ENCODE measurements around the gene DNAJA3. TPM values are rescaled to one million over a fixed set of nuclear protein-coding genes. Genes with fewer than 3 reads are reported as not detected.

The DNAJA3 gene
- total and polyA plus RNA-seq, 9 of the 15 experiments (the other 6 are each of a cell fraction or from before 2014, with no cell fraction given) = 8.1 to 105 (median 79.0) TPM

GRCh38 chr16:4426722-4427372, 1.2 kb downstream of the DNAJA3 start:
- Histone ChIP-seq H3K4me1 (replicated peaks in 1 of 2; ENCODE audit: control insufficient read depth in 2 of 2, insufficient read depth in 2 of 2, low read length in 2 of 2) (peaks cover 7 to 16% of the 10 kb centered on the region in 2 experiments; a peak in 3 of 5 replicates), H3K9ac (ENCODE audit: insufficient read depth in 1 of 2, low read depth in 2 of 2, low read length in 2 of 2) (peak overlapping the region; percentile 86 to 95), H3K4me3 (peak overlapping the region; percentile 89), H3K9me3 (replicated peaks; ENCODE audit: control insufficient read depth, insufficient read depth, low read depth, low read length) (no peaks in the 10 kb centered on the region), H3K27me3 (ENCODE audit: control insufficient read depth in 2 of 2, insufficient read depth in 2 of 2, low read length in 2 of 2) (no peaks in the 10 kb centered on the region), H3K79me2 (ENCODE audit: control insufficient read depth, insufficient read depth, low read length) (peaks cover 66% of the 10 kb centered on the region), H4K20me1 (replicated peaks; ENCODE audit: control insufficient read depth, insufficient read depth, low read length) (no peaks in the 10 kb centered on the region), H2AFZ (ENCODE audit: low read depth, low read length) (no peak overlapping the region), H3K27ac (ENCODE audit: extremely low read depth, low read depth, low read length) (peak overlapping the region; percentile 98), H3K36me3 (ENCODE audit: control insufficient read depth, insufficient read depth, low read length) (peaks cover 50% of the 10 kb centered on the region), H3K4me2 (ENCODE audit: insufficient read depth, low read length) (peak overlapping the region; percentile 95), H3K9me1 (ENCODE audit: control insufficient read depth, insufficient read depth, low read length) (no peaks in the 10 kb centered on the region)
- intact Hi-C loops (cut with micrococcal nuclease) = no loop called here
- WGBS (ENCODE audit: insufficient coverage, low coverage, missing lambda C conversion rate) = 5% methylated on average over 12 of the region's 12 CpGs
- ATAC-seq (no peak), FAIRE-seq (no peak), DNase-seq (ENCODE audit: extremely low read depth in 1 of 4, low spot score in 3 of 4) (peak in 1 of 4 experiments; percentile 20)
- in situ Hi-C loops (cut with MboI) = no loop called here
- TSS peak; percentile 59 for BruUV-seq (replicated peaks)
- CTCF ChIA-PET (ENCODE audit: low intra/inter-chr PET ratio) = no interaction called here
- POLR2A ChIA-PET = interaction anchor here (0.6 to 3.1 kb wide), 2 partner anchors 11 to 79 kb away, joined by 3 to 12 read pairs; partner anchors contain the start of gene CORO7
- peak; percentile 91 for TF ChIP-seq ZNF316 (IDR thresholded peaks at IDR 0.05)
- TF ChIP-seq MAFG (tag; conservative IDR thresholded peaks at IDR 0.05) = peak; percentile 82
- TF ChIP-seq NR2C2 (CRISPR knock-in tag; IDR thresholded peaks at IDR 0.05) = no peak
- no peak for TF ChIP-seq NR2C2 (tag; IDR thresholded peaks at IDR 0.05)
- no peak for TF ChIP-seq SMAD1 (IDR thresholded peaks at IDR 0.05; ENCODE audit: low read depth, low read length, partially characterized antibody)
- peak in 1 of 2 experiments; percentile 5; a peak in 2 of 4 replicates for TF ChIP-seq MNT (conservative IDR thresholded peaks at IDR 0.05)
- TF ChIP-seq C11orf30 (IDR thresholded peaks at IDR 0.05; ENCODE audit: low read depth) = peak; percentile 59; the same call in 1 of the 2 replicates
- 0 out of 2 replicates have a peak, but pooled peaks have one; percentile 14 for TF ChIP-seq MAFK (IDR thresholded peaks at IDR 0.05; ENCODE audit: low read length)
- no peak for TF ChIP-seq ARID3A (IDR thresholded peaks at IDR 0.05; ENCODE audit: borderline replicate concordance, low read depth, low read length)
- TF ChIP-seq SIN3A (IDR thresholded peaks at IDR 0.05; ENCODE audit: borderline replicate concordance in 2 of 2, control insufficient read depth in 1 of 2, low read depth in 2 of 2, low read length in 2 of 2) = 0 out of 4 replicates have a peak, but pooled peaks of 1 of the 2 experiments have one; percentile 6
- TF ChIP-seq ZNF165 (CRISPR knock-in tag; IDR thresholded peaks at IDR 0.05; ENCODE audit: borderline replicate concordance) = no peak
- TF ChIP-seq ZNF121 (CRISPR knock-in tag; conservative IDR thresholded peaks at IDR 0.05) = peak; percentile 54; the same call in 1 of the 2 replicates
- peak; percentile 21; the same call in 1 of the 2 replicates for TF ChIP-seq MAFF (IDR thresholded peaks at IDR 0.05; ENCODE audit: low read length)
